ENCODE data around the gene PAAF1.

DNA sequence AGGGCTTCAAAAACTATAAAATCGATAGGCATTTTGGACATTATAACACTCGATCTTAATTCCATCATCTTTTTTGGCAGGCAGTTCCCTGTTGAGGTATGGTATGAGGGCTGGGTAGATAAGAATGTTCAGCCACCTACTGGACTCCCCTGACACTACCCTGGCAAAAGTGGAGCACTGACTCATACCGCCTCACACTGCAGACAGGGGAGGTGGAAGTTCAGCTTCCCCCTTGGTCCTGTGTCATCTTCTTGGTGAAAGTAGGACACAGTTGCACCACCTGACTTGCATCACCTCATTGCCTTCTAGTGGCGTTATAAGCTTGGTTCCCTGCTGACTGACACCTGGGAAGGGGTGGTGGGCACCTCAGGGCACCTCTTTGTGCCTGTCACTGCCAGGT lies 30.4 kb downstream of the PAAF1 start:
- TF ChIP-seq YY1 (IDR thresholded peaks at IDR 0.05; ENCODE audit: low read depth) (no peak), CREB1 (IDR thresholded peaks at IDR 0.05; ENCODE audit: low read depth) (no peak)
